HCT116 (cell line): Measurements from ENCODE around the gene YKT6. TPM values are rescaled to one million over a fixed set of nuclear protein-coding genes. Genes with fewer than 3 reads are reported as not detected.

Experiments used
- ATAC-seq: fragments of 200-7000 bp; cut with Tn5 transposase; 2 replicates; pipeline ENCODE4 v1.9.1; 2020; ENCODE audit warnings: mild to moderate bottlenecking, moderate library complexity
- BruUV-seq: library from RNA; stranded (reverse); fragments of 400-500 nt; replicated peaks from 2 replicates; lab custom pipeline; 2021; lab: Mats Ljungman, UMichigan
- CTCF ChIA-PET: fragments of 300-600 bp; sonication (Branson Sonifier 250); formaldehyde crosslinking; loops from one replicate; lab custom pipeline; 2021; ENCODE audit warnings: antibody characterized with exemption; lab: Charles Lee
- POLR2A ChIA-PET: fragments of 300-600, 350-600 bp; sonication (Branson Sonifier 250); formaldehyde crosslinking; loops from one replicate; lab custom pipeline; 2021; ENCODE audit warnings: antibody characterized with exemption; lab: Charles Lee
- RAD21 ChIA-PET, 2 experiments: fragments of 300-600 bp; sonication (Branson Sonifier 250); formaldehyde crosslinking; loops; one replicate each; lab custom pipeline; 2023; ENCODE audit warnings: low total read pairs in 2 of 2; ENCODE audit not compliant: uncharacterized antibody in 2 of 2, unreplicated experiment in 2 of 2, low non-redundant PET in 1 of 2; lab: Charles Lee
- DNase-seq: peaks from one replicate; pipeline ENCODE4 v3.0.0-alpha.2; 2010; ENCODE audit warnings: low read depth, low spot score
- H2AFZ ChIP-seq: fragments of 200-600 bp; shearing (Covaris generic), sonication (generic); 2 replicates; pipeline ENCODE4 v1.6.1; 2017; ENCODE audit warnings: low read depth, mixed run types, mixed read lengths, antibody characterized with exemption, low read length; ENCODE audit not compliant: poor library complexity, severe bottlenecking
- H3K27ac ChIP-seq: 2 replicates; pipeline ENCODE4 v1.5.1; 2012; ENCODE audit warnings: low read depth, low read length
- H3K27me3 ChIP-seq: fragments of 200-600 bp; sonication (generic); 2 replicates; pipeline ENCODE4 v1.6.1; 2016; ENCODE audit warnings: mixed run types, low read length, mixed read lengths; ENCODE audit not compliant: insufficient read depth
- H3K36me3 ChIP-seq, 2 experiments: fragments of 200-500 bp in 1 of 2; fragments of 200-600 bp in 1 of 2; sonication (Bioruptor generic) in 1 of 2; sonication (generic) in 1 of 2; 2 replicates each; pipeline versions ENCODE4 v1.5.1 to v1.6.1; 2014 to 2016; ENCODE audit warnings: low read length in 2 of 2, inconsistent platforms in 1 of 2, mixed read lengths in 1 of 2, mixed run types in 1 of 2; ENCODE audit not compliant: insufficient read depth in 2 of 2, control insufficient read depth in 1 of 2
- H3K4me1 ChIP-seq, 2 experiments: fragments of 200-600 bp in 1 of 2; sonication (generic) in 1 of 2; 2 replicates each; pipeline versions ENCODE4 v1.5.1 to v1.6.1; 2012 to 2017; ENCODE audit warnings: low read length in 2 of 2, inconsistent platforms in 1 of 2, mild to moderate bottlenecking in 1 of 2, mixed read lengths in 1 of 2, mixed run types in 1 of 2, moderate library complexity in 1 of 2; ENCODE audit not compliant: insufficient read depth in 2 of 2, control insufficient read depth in 1 of 2
- H3K4me2 ChIP-seq: fragments of 200-600 bp; sonication (generic); 2 replicates; pipeline ENCODE4 v1.6.1; 2017; ENCODE audit warnings: mixed run types, low read length, mixed read lengths
- H3K4me3 ChIP-seq, 2 experiments: fragments of 200-600 bp in 1 of 2; sonication (generic) in 1 of 2; replicated peaks in 1 of 2; 2 replicates each; pipeline ENCODE4 v1.5.1; 2011 to 2016; ENCODE audit warnings: low read length in 2 of 2, control low read depth in 1 of 2, low read depth in 1 of 2, mild to moderate bottlenecking in 1 of 2, mixed read lengths in 1 of 2, mixed run types in 1 of 2
- H3K79me2 ChIP-seq: fragments of 200-600 bp; sonication (generic); 2 replicates; pipeline ENCODE4 v1.6.1; 2017; ENCODE audit warnings: mild to moderate bottlenecking, mixed run types, low read length, moderate library complexity, mixed read lengths; ENCODE audit not compliant: insufficient read depth
- H3K9ac ChIP-seq: fragments of 200-600 bp; sonication (generic); 2 replicates; pipeline ENCODE4 v1.6.1; 2016; ENCODE audit warnings: low read length, mixed read lengths
- H3K9me2 ChIP-seq: fragments of 200-600 bp; sonication (generic), shearing (Covaris generic); 2 replicates; pipeline ENCODE4 v1.6.1; 2017; ENCODE audit warnings: mixed run types, mild to moderate bottlenecking, moderate library complexity; ENCODE audit not compliant: insufficient read depth
- H3K9me3 ChIP-seq, 2 experiments: fragments of 200-500 bp in 1 of 2; fragments of 200-600 bp in 1 of 2; sonication (Bioruptor generic) in 1 of 2; sonication (generic) in 1 of 2; 2 replicates each; pipeline ENCODE4 v1.6.1; 2014 to 2017; ENCODE audit warnings: low read length in 2 of 2, mixed read lengths in 2 of 2, inconsistent platforms in 1 of 2, low read depth in 1 of 2, mild to moderate bottlenecking in 1 of 2, mixed run types in 1 of 2, moderate library complexity in 1 of 2; ENCODE audit not compliant: control insufficient read depth in 1 of 2, insufficient read depth in 1 of 2
- H4K20me1 ChIP-seq: fragments of 200-600 bp; sonication (generic), shearing (Covaris generic); 2 replicates; pipeline ENCODE4 v1.6.1; 2017; ENCODE audit warnings: mixed run types, mild to moderate bottlenecking, moderate library complexity; ENCODE audit not compliant: insufficient read depth
- CBX3 ChIP-seq: IDR thresholded peaks from 2 replicates; pipeline ENCODE4 v1.6.1; 2012; ENCODE audit warnings: low read depth
- CEBPB ChIP-seq: IDR thresholded peaks from 2 replicates; pipeline ENCODE4 v1.6.1; 2012; ENCODE audit warnings: low read depth
- EGR1 ChIP-seq: IDR thresholded peaks from 2 replicates; pipeline ENCODE4 v1.6.1; 2012; ENCODE audit warnings: low read depth
- ELF1 ChIP-seq: IDR thresholded peaks from 2 replicates; pipeline ENCODE4 v1.6.1; 2012; ENCODE audit warnings: low read depth, borderline replicate concordance
- EZH2 ChIP-seq: fragments of 200-600 bp; sonication (generic); IDR thresholded peaks from 2 replicates; pipeline ENCODE4 v1.6.1; 2017; ENCODE audit warnings: antibody characterized with exemption, mixed run types
- EZH2phosphoT487 ChIP-seq: fragments of 200-600 bp; IDR thresholded peaks from 2 replicates; pipeline ENCODE4 v1.6.1; 2018; ENCODE audit warnings: antibody characterized with exemption, borderline replicate concordance
- FOSL1 ChIP-seq: IDR thresholded peaks from 2 replicates; pipeline ENCODE4 v1.6.1; 2012; ENCODE audit warnings: low read depth
- JUND ChIP-seq: IDR thresholded peaks from 2 replicates; pipeline ENCODE4 v1.6.1; 2012
- MAX ChIP-seq: IDR thresholded peaks from 2 replicates; pipeline ENCODE4 v1.6.1; 2012
- POLR2A ChIP-seq: IDR thresholded peaks from 2 replicates; pipeline ENCODE4 v1.7.0; 2011; ENCODE audit warnings: borderline replicate concordance; ENCODE audit not compliant: insufficient read depth, insufficient read length; ENCODE audit errors: extremely low read depth
- POLR2AphosphoS5 ChIP-seq: IDR thresholded peaks from 2 replicates; pipeline ENCODE4 v1.6.1; 2011; ENCODE audit warnings: mild to moderate bottlenecking, low read depth, low read length, moderate library complexity
- RAD21 ChIP-seq: IDR thresholded peaks from 2 replicates; pipeline ENCODE4 v1.6.1; 2012; ENCODE audit warnings: low read depth, mild to moderate bottlenecking
- SP1 ChIP-seq: IDR thresholded peaks from 2 replicates; pipeline ENCODE4 v1.6.1; 2012; ENCODE audit warnings: low read depth
- SRF ChIP-seq: IDR thresholded peaks from 2 replicates; pipeline ENCODE4 v1.6.1; 2012; ENCODE audit warnings: low read depth
- TCF7L2 ChIP-seq: IDR thresholded peaks from 2 replicates; pipeline ENCODE4 v1.7.0; 2011; ENCODE audit warnings: borderline replicate concordance, inconsistent platforms; ENCODE audit not compliant: insufficient read depth, insufficient read length; ENCODE audit errors: extremely low read depth
- ZBTB33 ChIP-seq: IDR thresholded peaks from 2 replicates; pipeline ENCODE4 v1.6.1; 2011; ENCODE audit warnings: mild to moderate bottlenecking, low read length, moderate library complexity; ENCODE audit not compliant: insufficient replicate concordance; ENCODE audit errors: extremely low read depth
- ZFX ChIP-seq: fragments of 450-650 bp; IDR thresholded peaks from 2 replicates; pipeline ENCODE4 v1.6.1; 2017
- intact Hi-C: fragments of 100-400 bp; cut with micrococcal nuclease; formaldehyde crosslinking; loops from 2 replicates; pipeline ENCODE4 v1.10.0; 2022
- total RNA-seq: library from RNA; stranded (reverse); gene quantifications from one replicate; pipeline ENCODE4 v1.2.1, GENCODE V29; 2021; ENCODE audit not compliant: unreplicated experiment
- TF ChIP-seq, protein P1 (sequence below), 3 experiments: fragments of 200-600 bp in 1 of 3; sonication (generic) in 1 of 3; IDR thresholded peaks in 2 of 3; conservative IDR thresholded peaks in 1 of 3; 2 replicates each; pipeline ENCODE4 v1.5.1; 2012 to 2017; ENCODE audit warnings: low read depth in 2 of 3, low read length in 2 of 3, antibody characterized with exemption in 1 of 3, borderline replicate concordance in 1 of 3, control low read depth in 1 of 3, mild to moderate bottlenecking in 1 of 3, mixed read lengths in 1 of 3, mixed run types in 1 of 3, moderate library complexity in 1 of 3; ENCODE audit not compliant: insufficient read depth in 1 of 3
- TF ChIP-seq, protein P2 (sequence below): IDR thresholded peaks from 2 replicates; pipeline ENCODE4 v1.6.1; 2012
- TF ChIP-seq, protein P3 (sequence below): IDR thresholded peaks from 2 replicates; pipeline ENCODE4 v1.6.1; 2012; ENCODE audit warnings: low read depth

YKT6 gene
- total RNA-seq, 1 experiment from 2014 or later: 84.8 TPM

- no peaks in the 10 kb centered on the region for H3K4me1 ChIP-seq
- TF ChIP-seq EGR1: no peak
- TF ChIP-seq ZFX: no peak
- TF ChIP-seq, protein P1, sequence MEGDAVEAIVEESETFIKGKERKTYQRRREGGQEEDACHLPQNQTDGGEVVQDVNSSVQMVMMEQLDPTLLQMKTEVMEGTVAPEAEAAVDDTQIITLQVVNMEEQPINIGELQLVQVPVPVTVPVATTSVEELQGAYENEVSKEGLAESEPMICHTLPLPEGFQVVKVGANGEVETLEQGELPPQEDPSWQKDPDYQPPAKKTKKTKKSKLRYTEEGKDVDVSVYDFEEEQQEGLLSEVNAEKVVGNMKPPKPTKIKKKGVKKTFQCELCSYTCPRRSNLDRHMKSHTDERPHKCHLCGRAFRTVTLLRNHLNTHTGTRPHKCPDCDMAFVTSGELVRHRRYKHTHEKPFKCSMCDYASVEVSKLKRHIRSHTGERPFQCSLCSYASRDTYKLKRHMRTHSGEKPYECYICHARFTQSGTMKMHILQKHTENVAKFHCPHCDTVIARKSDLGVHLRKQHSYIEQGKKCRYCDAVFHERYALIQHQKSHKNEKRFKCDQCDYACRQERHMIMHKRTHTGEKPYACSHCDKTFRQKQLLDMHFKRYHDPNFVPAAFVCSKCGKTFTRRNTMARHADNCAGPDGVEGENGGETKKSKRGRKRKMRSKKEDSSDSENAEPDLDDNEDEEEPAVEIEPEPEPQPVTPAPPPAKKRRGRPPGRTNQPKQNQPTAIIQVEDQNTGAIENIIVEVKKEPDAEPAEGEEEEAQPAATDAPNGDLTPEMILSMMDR (IDR thresholded peaks at IDR 0.05 in 2 of 3, conservative IDR thresholded peaks at IDR 0.05 in 1 of 3; ENCODE audit: borderline replicate concordance in 1 of 3, insufficient read depth in 1 of 3, low read depth in 2 of 3, low read length in 2 of 3): no peak
- no peak for TF ChIP-seq EZH2
- no peak for TF ChIP-seq POLR2AphosphoS5
- TF ChIP-seq FOSL1: no peak
- no peak for TF ChIP-seq SRF
- no peak for TF ChIP-seq MAX
- TF ChIP-seq POLR2A: no peak
- TF ChIP-seq CEBPB: no peak
- TF ChIP-seq, protein P2, sequence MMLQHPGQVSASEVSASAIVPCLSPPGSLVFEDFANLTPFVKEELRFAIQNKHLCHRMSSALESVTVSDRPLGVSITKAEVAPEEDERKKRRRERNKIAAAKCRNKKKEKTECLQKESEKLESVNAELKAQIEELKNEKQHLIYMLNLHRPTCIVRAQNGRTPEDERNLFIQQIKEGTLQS: no peak
- TF ChIP-seq SP1: no peak
- no peak for TF ChIP-seq TCF7L2
- TF ChIP-seq RAD21: no peak
- no peak for TF ChIP-seq ZBTB33
- no peak for TF ChIP-seq CBX3
- no peak for TF ChIP-seq JUND
- TF ChIP-seq, protein P3, sequence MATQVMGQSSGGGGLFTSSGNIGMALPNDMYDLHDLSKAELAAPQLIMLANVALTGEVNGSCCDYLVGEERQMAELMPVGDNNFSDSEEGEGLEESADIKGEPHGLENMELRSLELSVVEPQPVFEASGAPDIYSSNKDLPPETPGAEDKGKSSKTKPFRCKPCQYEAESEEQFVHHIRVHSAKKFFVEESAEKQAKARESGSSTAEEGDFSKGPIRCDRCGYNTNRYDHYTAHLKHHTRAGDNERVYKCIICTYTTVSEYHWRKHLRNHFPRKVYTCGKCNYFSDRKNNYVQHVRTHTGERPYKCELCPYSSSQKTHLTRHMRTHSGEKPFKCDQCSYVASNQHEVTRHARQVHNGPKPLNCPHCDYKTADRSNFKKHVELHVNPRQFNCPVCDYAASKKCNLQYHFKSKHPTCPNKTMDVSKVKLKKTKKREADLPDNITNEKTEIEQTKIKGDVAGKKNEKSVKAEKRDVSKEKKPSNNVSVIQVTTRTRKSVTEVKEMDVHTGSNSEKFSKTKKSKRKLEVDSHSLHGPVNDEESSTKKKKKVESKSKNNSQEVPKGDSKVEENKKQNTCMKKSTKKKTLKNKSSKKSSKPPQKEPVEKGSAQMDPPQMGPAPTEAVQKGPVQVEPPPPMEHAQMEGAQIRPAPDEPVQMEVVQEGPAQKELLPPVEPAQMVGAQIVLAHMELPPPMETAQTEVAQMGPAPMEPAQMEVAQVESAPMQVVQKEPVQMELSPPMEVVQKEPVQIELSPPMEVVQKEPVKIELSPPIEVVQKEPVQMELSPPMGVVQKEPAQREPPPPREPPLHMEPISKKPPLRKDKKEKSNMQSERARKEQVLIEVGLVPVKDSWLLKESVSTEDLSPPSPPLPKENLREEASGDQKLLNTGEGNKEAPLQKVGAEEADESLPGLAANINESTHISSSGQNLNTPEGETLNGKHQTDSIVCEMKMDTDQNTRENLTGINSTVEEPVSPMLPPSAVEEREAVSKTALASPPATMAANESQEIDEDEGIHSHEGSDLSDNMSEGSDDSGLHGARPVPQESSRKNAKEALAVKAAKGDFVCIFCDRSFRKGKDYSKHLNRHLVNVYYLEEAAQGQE: no peak
- no peak for TF ChIP-seq ELF1
- no peak for TF ChIP-seq EZH2phosphoT487
- BruUV-seq: no TSS peak
- no peak overlapping the region for H3K27ac ChIP-seq
- H3K9me2 ChIP-seq: no peaks in the 10 kb centered on the region
- ATAC-seq (no peak), DNase-seq (no peak)
- no peak overlapping the region for H3K4me2 ChIP-seq
- H4K20me1 ChIP-seq: no peaks in the 10 kb centered on the region
- H3K79me2 ChIP-seq: no peaks in the 10 kb centered on the region
- CTCF ChIA-PET: no interaction called here
- POLR2A ChIA-PET: no interaction called here
- no peaks in the 10 kb centered on the region for H3K27me3 ChIP-seq
- H3K9me3 ChIP-seq: no peaks in the 10 kb centered on the region
- intact Hi-C loops: no loop called here
- no peaks in the 10 kb centered on the region for H3K36me3 ChIP-seq
- H3K4me3 ChIP-seq: no peak overlapping the region
- H2AFZ ChIP-seq: no peak overlapping the region
- RAD21 ChIA-PET: no interaction called here
- no peak overlapping the region for H3K9ac ChIP-seq
Observed at GRCh38 chr7:44251881-44252280, 51.1 kb downstream of the YKT6 start.
